ENCODE results near the gene AP3B1.

GRCh38 chr5:78211052-78211451, 83.4 kb downstream of the AP3B1 start:
- TF ChIP-seq, protein P1, sequence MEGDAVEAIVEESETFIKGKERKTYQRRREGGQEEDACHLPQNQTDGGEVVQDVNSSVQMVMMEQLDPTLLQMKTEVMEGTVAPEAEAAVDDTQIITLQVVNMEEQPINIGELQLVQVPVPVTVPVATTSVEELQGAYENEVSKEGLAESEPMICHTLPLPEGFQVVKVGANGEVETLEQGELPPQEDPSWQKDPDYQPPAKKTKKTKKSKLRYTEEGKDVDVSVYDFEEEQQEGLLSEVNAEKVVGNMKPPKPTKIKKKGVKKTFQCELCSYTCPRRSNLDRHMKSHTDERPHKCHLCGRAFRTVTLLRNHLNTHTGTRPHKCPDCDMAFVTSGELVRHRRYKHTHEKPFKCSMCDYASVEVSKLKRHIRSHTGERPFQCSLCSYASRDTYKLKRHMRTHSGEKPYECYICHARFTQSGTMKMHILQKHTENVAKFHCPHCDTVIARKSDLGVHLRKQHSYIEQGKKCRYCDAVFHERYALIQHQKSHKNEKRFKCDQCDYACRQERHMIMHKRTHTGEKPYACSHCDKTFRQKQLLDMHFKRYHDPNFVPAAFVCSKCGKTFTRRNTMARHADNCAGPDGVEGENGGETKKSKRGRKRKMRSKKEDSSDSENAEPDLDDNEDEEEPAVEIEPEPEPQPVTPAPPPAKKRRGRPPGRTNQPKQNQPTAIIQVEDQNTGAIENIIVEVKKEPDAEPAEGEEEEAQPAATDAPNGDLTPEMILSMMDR (conservative IDR thresholded peaks at IDR 0.05 in 1 of 2, IDR thresholded peaks at IDR 0.05 in 1 of 2; ENCODE audit: extremely low read depth in 1 of 2, insufficient read depth in 1 of 2, low read depth in 1 of 2, low read length in 2 of 2), result no peak
- TF ChIP-seq EZH2 (IDR thresholded peaks at IDR 0.05; ENCODE audit: borderline replicate concordance, low read length), result no peak
